HG02970 (cell line): Measurements from ENCODE around the gene LRRFIP1.
"Not testable (repeated sequence)": the region's sequence is repeated elsewhere in the genome, so short reads cannot be mapped to it uniquely, and the experiment has no call there.

Source experiments
- ATAC-seq: cut with Tn5 transposase; IDR thresholded peaks from one replicate; pipeline ENCODE4 v1.9.1; 2021; ENCODE audit warnings: mild to moderate bottlenecking, moderate library complexity, moderate number of reproducible peaks; ENCODE audit not compliant: unreplicated experiment, low FRiP score

LRRFIP1 gene

DNA sequence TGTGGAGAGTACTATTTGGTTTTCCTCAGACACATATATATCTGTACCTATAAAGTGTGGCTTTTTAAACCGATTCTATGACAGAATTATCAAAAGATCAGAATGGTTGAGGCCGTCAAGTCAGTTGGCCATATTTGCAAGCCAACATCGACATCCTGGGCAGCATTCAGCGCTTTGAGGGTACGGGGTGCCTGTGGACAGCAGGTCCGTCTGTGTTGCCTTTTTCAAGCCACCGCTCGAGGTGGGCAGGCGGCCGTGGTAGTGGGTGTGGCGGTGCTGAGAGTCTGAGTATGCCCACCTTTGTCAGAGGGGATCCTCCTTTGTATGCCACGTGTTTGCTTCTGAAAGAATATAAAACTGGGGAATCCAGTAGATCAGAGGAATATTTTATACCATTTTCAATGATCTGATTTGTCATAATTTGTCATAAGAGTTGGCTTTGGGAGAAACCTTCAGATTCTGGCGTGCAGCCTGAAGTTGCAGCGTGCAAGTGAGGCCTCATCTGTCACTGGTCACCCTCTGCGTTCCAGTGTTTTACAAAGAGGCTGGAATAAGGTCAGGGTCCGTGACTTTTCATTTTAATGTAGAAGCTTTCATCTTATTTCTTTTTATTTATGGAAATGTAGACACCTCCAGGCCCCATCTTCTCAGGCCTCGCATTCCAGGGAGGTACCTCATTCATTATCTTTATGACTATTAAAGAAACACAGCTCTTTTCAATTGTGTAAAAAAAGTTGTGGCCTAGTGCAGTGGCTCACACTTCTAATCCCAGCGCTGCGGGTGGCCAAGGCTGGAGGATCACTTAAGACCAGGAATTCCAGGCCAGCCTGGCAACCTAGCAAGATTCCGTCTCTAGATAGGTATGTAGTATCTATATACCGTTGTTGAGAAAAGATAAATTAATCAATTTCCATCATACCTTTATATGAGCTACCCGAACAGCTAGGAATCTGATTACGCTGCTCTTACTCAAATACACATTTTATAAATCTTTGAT lies 133.4 kb downstream of the LRRFIP1 start:
- no peak for ATAC-seq

DNA sequence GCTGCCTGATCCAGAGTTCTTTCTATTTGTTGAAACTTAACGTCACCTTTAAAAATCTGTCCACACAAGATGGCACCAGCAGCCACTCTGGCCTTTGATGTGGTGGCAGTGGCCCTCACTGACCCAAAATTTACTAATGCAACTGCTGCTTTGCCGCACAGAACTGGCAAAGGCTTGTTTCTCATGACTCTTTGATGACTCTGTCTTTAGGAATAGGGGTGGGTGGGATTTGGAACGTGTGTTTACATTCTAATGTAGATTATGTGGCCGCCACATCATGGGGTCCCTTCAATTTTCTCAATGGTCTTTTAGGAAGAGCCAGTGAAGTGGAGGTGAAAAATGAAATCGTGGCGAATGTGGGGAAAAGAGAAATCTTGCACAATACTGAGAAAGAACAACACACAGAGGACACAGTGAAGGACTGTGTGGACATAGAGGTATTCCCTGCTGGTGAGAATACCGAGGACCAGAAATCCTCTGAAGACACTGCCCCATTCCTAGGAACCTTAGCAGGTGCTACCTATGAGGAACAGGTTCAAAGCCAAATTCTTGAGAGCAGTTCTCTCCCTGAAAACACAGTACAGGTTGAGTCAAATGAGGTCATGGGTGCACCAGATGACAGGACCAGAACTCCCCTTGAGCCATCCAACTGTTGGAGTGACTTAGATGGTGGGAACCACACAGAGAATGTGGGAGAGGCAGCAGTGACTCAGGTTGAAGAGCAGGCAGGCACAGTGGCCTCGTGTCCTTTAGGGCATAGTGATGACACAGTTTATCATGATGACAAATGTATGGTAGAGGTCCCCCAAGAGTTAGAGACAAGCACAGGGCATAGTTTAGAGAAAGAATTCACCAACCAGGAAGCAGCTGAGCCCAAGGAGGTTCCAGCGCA lies 135.2 kb downstream of the LRRFIP1 start:
- not testable (repeated sequence) for ATAC-seq

DNA sequence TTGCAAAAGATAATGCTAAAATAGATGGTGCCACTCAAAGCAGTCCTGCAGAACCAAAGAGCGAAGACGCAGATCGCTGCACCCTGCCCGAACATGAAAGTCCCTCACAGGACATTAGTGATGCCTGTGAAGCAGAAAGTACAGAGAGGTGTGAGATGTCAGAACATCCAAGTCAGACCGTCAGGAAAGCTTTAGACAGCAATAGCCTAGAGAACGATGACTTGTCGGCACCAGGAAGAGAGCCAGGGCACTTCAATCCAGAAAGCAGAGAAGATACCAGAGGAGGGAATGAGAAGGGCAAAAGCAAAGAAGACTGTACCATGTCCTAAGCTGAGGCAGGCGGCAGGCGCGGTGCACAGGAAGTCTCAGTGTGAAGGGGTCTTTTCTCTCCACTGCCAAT lies 136.4 kb downstream of the LRRFIP1 start:
- ATAC-seq = no peak

DNA sequence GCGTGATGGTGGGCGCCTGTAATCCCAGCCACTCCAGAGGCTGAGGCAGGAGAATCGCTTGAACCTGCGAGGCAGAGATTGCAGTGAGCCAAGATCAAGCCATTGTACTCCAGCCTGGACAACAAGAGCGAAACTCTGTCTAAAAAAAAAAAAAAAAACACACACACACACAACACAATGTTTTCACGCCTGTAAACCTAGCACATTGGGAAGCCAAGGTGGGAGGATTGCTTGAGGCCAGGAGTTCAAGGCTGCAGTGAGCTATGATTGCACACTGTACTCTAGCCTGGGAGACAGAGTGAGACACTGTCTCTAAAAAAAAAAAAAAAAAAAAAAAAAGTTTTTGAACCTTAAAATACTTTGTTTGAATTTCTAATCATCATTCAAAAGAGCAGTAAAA lies 137.7 kb downstream of the LRRFIP1 start:
- ATAC-seq = not testable (repeated sequence)

DNA sequence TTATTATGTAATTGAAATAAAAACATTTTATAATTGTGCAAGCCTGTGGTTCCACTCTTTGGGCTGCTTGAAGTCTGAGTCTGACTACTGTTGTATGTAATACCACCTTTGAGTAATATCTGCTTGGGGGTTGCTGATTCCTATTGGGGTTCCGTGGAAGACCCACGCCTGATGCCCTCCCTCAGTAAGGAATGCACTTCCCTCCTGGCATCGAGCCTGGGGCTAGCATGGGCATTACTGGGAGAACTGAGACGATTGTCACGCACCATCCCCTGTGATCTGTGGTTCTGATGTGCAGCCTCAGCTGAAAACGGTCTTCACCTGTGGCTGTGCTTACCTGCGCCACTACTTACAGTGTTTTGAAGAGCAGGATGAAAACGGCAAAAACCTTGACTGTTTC lies 138.5 kb downstream of the LRRFIP1 start:
- no peak for ATAC-seq

DNA sequence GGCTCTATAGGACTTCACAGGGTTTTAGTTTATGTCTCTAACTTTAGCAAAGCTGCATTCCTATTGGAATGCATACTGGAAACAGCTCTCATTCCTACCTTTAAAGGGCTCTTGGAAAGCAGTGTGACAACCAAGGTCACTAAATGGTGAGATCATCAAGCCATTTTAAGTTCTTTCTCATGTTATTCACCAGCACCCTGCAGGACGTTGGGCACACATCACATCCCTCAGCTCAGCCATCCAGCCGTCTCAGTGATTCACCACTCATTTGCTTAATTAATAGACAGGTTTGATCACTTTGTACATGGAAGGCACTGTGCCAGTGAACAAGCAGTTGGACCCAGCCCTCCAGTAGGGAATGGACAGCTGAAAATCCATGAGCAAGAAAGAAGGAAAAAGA lies 139.0 kb downstream of the LRRFIP1 start:
- no peak for ATAC-seq

DNA sequence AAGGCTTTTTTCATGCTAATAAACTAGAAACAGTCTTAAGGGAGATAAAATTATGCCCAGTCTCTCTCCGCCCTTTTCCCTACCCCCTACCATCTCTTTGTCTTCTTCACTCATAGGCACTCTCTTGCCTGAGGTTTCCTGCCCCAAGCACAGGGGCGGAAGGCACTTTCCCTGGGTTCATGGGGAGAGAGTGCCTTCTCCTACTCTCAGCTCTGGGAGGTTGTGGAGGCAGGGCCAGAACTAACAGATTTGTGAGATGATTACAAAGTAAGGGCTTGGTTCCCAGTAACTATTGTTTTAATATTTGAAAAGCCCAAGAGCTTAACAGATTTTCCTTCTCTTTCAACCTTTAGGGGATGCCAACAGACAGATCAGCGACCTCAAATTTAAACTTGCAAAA lies 145.1 kb downstream of the LRRFIP1 start:
- ATAC-seq = no peak

DNA sequence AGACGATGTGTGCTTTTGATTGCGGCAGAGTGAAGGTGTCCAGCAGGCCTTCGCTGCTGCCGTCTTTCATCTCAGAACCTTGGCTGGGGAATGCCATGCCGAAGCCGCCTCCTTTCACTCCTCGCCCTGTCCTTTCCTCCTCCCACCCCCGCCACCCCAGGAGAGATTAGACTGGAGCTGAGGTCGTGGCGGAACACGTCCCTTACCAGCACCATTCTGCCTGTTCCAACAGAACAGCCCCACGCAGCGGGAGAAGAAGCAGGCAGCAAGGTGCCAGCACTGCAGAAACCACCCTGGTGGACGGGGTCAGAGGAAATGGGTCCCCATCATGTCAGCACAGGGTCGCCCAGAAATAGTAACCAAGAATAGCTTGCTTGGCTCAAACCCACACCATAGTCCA lies 146.4 kb downstream of the LRRFIP1 start:
- ATAC-seq = no peak

DNA sequence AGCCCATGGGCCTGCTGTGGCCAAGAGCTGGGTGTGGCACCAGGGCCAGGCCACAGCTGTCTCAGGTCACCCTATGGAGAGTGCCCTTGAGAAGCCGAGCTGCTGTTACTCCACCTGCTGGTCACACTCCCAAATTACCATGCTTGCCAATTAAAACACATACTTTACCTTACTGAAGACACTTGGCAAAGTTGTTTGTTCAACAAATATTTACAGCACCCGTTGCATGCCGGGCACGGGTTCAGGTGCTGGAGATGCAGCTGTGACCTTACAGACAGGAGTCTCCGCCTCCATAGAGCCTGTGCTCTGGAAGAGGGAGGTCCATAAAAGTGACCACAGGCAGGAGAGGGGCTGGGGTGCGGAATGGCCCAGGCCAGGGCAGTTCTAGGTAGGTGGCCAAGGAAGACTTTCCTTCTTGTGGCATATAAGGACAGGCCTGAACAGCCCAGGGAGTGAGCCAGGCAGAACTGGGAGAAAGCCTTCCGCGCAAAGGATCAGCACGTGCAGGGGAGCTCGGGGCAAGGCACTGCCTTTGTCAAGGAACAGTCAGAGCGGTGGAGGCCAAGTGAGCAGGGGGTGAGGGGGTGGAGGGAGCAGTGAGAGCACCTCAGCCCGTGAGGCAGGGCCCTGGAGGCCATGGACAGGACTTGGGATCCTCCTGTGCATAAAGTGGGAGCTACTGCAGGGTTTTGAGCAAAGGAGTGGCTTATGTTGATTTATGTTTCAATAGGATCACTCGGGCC lies 147.6 kb downstream of the LRRFIP1 start:
- no peak for ATAC-seq

DNA sequence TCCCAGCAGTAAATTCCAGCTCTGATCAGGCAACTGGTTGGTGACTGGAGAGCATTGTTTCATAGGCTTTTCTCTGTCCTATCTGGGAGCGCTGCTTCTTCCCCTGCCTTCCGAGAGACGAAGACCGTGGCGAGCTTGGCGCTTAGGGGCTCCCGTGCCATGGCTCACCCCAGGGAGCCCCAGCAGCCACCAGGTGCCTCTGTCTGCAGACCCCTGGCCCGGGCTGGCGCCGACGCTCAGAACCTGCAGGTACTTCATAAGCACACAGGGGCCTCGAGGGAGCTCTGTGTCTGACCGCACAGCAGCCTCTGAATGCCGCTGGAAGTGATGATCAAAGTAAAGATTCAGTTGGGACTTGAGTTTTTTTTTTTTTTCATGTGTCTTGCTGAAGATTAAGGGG lies 152.1 kb downstream of the LRRFIP1 start:
- no peak for ATAC-seq

DNA sequence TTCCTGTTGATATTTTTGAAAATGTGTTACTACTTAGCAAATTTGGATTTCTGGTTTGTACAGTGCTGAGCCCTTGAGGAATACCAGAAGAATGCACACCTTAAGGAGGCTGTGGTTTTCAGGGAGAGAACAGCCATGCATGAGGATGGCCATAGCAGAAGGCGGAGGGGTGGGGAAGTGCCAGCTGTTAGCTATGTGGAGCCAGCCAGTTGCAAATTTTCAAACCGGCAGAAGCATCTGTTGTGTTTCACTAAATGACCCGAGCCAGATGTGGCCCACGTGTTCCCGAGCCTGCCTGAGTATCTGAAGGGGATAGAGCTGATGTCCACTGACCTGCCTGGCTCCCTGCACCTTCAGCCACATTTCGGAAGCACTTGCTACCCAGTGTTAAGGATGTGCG lies 154.8 kb downstream of the LRRFIP1 start:
- no peak for ATAC-seq

DNA sequence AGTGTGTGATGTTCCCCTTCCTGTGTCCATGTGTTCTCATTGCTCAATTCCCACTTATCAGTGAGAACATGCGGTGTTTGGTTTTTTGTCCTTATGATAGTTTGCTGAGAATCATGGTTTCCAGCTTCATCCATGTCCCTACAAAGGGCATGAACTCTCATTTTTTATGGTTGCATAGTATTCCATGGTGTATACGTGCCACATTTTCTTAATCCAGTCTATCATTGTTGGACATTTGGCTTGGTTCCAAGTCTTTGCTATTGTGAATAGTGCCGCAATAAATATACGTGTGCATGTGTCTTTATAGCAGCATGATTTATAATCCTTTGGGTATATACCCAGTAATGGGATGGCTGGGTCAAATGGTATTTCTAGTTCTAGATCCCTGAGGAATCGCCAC lies 156.3 kb downstream of the LRRFIP1 start:
- ATAC-seq = not testable (repeated sequence)

DNA sequence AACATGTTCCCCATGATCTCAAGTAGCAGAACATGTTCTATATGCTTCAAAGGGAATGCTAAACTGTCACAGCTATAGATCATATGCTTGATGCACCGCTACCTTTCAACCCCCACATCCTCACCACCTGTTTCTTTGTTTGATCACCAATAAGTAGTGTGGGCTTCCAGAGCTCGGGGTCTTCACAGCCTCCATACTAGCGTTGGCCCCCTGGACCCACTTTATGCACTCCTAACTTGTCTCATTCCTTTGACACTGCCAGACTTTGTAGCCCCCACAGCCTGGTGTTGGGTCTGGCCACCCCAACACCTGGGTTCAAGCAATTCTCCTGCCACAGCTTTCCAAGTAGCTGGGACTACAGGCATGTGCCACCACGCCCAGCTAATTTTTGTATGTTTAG lies 159.5 kb downstream of the LRRFIP1 start:
- ATAC-seq = no peak

DNA sequence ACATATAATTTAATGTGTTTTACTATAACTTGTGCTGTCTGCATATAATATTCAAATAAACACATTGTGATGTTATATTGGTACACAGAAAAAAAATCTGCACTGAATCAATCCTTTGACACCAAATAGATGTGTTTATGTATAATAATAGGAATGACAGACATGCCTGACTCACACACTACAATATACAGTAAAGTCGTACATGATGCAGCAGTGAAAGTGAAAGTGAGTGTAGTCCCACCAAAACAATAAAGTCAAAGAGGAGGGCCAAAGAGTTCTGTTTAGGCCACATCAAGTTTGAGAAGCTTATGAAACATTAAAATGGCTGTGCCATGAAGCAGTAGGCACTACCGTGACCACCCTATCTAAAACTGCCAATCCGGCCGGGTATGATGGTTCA lies 163.0 kb downstream of the LRRFIP1 start:
- no peak for ATAC-seq

DNA sequence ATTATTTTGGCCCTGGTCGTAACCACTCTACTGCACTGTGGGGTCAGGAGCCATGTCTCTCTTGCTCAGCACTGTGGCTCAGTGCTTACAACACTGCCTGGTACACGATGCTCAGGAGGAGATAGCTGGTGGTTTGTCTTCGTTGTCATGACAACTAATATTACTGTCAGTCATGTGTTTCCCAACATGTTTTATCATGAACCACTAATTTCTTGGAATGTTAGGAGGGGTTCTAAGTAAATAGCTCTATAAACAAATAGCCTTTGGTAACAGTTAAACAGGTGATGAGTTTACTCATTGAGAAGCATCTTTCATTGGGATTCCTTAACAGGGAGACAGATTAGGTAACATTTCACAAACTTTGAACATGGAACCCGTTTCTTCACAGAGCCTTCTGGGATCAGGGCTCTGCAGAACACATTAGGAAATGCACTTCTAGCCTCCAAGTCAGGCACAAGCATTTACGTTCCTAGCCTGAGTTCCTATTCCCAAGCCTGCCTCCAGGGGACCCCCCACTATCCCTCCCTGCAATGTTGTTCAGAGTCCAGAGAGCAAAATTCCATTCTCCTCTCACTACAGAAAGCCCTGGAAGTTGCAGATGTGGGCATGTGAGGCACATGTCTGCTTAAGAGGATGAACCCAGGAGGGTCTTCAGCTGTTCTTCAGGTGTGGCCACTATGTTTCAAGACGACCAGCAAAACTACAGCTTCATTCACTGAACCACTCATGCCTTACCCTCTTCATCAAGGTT lies 164.8 kb downstream of the LRRFIP1 start:
- ATAC-seq = no peak

DNA sequence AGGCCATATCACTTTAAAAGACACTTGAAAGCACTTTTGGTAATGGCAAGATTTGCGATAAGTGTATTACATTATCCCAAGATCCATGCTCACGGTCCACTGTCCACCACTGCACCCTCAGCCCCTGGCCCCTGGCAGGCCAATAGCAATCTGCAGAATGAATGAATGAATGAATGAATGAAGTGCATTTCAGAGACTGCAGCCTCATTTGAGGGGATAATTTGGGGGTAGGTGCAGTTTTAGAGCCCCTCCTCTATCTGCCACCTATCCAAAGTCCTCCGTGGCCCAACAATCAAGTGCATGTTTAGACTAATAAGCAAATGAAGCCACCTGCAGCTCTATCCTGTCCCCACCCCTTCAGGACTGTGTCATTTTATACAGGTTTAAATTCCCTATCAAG lies 169.9 kb downstream of the LRRFIP1 start:
- ATAC-seq = no peak

DNA sequence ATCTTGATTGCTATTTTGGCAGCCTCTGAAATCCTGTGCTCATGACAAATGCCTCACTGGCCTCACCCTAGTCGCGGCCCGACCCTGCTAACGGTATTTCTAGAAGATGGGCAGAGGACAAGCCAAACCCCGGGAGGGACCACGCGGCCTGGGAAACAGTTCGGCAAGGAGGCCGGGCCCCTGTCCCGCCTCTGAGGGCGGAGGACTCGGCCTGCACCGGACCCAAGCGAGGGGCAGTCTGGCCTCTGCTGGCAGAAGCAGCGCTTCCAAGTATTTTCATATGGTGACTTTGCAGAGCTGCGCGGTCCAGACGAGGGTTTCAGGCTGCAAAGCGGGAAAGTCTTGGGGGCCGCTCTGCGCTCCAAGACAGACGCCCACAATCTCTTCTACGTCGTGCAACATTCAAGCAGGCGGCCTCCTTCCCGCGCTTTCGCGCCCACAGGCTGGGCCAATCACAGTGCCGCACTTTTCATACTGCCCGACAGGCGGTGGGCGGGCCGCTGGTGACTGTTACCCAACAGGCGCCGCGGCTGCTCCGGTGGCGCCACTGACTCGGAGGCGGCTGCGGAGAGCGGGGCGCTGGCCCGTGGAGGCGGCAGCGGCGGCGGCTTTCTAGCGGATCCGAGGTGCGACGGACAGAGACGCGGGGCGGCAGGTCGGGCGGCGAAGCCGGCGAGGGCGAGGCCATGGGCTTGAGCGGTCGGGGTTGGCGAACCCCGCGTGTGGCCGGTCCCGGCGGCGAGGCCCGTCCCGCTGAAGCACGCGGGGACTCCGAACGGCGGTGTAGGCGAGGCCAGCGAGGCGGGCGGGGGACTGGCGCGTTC lies 171.1 kb downstream of the LRRFIP1 start, which contains the start of gene RBM44:
RBM44 (plus strand) TSS at position 544 of the 824 bp plus-strand sequence. CDS start 14,831 bp downstream, outside the sequence.
- ATAC-seq = no peak

DNA sequence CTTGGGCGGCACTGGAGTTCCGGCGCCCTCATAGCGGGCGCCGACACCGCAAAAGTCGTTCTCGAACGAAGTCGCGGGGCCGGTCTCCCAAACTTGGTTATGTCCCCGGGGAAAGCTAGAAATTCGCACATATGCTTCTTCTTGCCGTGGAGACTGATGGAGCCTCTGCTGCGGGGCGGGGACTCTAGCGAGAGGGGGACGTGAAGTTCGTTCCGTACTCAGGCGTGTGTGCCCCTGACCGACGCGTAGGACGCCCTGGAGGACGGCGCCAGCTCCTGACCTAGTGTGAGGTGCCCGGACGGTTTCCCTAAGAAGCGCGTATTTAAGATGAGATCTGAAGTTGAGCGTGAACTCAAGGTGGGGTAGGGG lies 171.7 kb downstream of the LRRFIP1 start:
- ATAC-seq = no peak

DNA sequence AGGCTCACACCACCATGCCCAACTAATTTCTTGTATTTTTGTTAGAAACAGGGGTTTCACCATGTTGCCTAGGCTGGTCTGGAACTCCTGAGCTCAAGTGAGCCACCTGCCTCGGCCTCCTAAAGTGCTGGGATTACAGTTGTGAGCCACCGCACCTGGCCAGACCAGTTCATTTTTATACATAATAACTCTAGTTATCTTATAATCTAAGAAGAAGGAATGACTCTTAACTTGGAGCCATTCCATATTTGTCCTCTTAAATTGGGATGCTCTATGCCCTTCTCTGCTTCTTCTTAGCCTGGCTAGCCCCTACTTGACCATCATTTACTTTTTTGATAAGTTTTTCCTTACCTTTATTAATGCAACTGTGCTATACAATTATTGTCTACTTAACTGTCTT lies 174.1 kb downstream of the LRRFIP1 start:
- ATAC-seq = no peak
